MM.1S (cell line): ENCODE results near the gene FAM181B.
A peak's percentile ranks its signal among the peaks of the same experiment; 100 is the strongest.

Experiments
- DNase-seq: peaks from one replicate; pipeline ENCODE4 v3.0.0-alpha.2; 2015
- H2AFZ ChIP-seq: fragments of 300-600 bp; sonication (generic); 2 replicates; pipeline ENCODE4 v1.6.0; 2016; ENCODE audit warnings: antibody characterized with exemption, low read length
- H3F3A ChIP-seq: fragments of 300-600 bp; sonication (generic); 2 replicates; pipeline ENCODE4 v1.6.1; 2016; ENCODE audit warnings: mild to moderate bottlenecking, antibody characterized with exemption, low read length, moderate library complexity, mixed read lengths; ENCODE audit not compliant: insufficient read depth
- H3K27ac ChIP-seq: fragments of 300-600 bp; sonication (generic); 2 replicates; pipeline ENCODE4 v1.5.1; 2016; ENCODE audit warnings: mild to moderate bottlenecking, low read length
- H3K27me3 ChIP-seq: fragments of 300-600 bp; sonication (generic); replicated peaks from 2 replicates; pipeline ENCODE4 v1.6.0; 2016; ENCODE audit warnings: low read length; ENCODE audit not compliant: insufficient read depth
- H3K36me3 ChIP-seq: fragments of 300-600 bp; sonication (generic); replicated peaks from 2 replicates; pipeline ENCODE4 v1.6.1; 2016; ENCODE audit warnings: mild to moderate bottlenecking, low read length, mixed read lengths; ENCODE audit not compliant: insufficient read depth
- H3K4me1 ChIP-seq: fragments of 300-600 bp; sonication (generic); 2 replicates; pipeline ENCODE4 v1.6.1; 2016; ENCODE audit warnings: low read length, mixed read lengths
- H3K4me2 ChIP-seq: fragments of 300-600 bp; sonication (generic); 2 replicates; pipeline ENCODE4 v1.6.0; 2016; ENCODE audit warnings: low read depth, low read length
- H3K4me3 ChIP-seq: fragments of 300-600 bp; sonication (generic); 2 replicates; pipeline ENCODE4 v1.5.1; 2016; ENCODE audit warnings: low read length, mixed read lengths
- H3K79me2 ChIP-seq: fragments of 300-600 bp; sonication (generic); 2 replicates; pipeline ENCODE4 v1.6.1; 2016; ENCODE audit warnings: mixed run types, low read length, mixed read lengths
- H3K9ac ChIP-seq: fragments of 300-600 bp; sonication (generic); 2 replicates; pipeline ENCODE4 v1.6.1; 2016; ENCODE audit warnings: low read length, mixed read lengths
- H3K9me2 ChIP-seq: fragments of 300-600 bp; sonication (generic); replicated peaks from 2 replicates; pipeline ENCODE4 v1.6.1; 2016; ENCODE audit warnings: mild to moderate bottlenecking, low read length, mixed read lengths; ENCODE audit not compliant: insufficient read depth
- H3K9me3 ChIP-seq: fragments of 300-600 bp; sonication (generic); replicated peaks from 2 replicates; pipeline ENCODE4 v1.6.1; 2016; ENCODE audit warnings: mild to moderate bottlenecking, low read length, mixed read lengths; ENCODE audit not compliant: insufficient read depth
- H4K20me1 ChIP-seq: fragments of 300-600 bp; sonication (generic); 2 replicates; pipeline ENCODE4 v1.6.1; 2016; ENCODE audit warnings: mild to moderate bottlenecking, low read length, moderate library complexity, mixed read lengths; ENCODE audit not compliant: insufficient read depth
- EZH2 ChIP-seq: fragments of 300-600 bp; sonication (generic); optimal IDR thresholded peaks from 2 replicates; pipeline ENCODE3; 2017; ENCODE audit warnings: low read depth, mild to moderate bottlenecking, antibody characterized with exemption, low read length, mixed read lengths
- EZH2phosphoT487 ChIP-seq: fragments of 300-600 bp; sonication (generic); IDR thresholded peaks from 2 replicates; pipeline ENCODE4 v1.6.1; 2018; ENCODE audit warnings: antibody characterized with exemption, low read length
- TF ChIP-seq, protein P1 (sequence below): fragments of 300-600 bp; sonication (generic); IDR thresholded peaks from 2 replicates; pipeline ENCODE4 v1.5.1; 2016; ENCODE audit warnings: antibody characterized with exemption, low read length, mixed read lengths

FAM181B gene

DNA sequence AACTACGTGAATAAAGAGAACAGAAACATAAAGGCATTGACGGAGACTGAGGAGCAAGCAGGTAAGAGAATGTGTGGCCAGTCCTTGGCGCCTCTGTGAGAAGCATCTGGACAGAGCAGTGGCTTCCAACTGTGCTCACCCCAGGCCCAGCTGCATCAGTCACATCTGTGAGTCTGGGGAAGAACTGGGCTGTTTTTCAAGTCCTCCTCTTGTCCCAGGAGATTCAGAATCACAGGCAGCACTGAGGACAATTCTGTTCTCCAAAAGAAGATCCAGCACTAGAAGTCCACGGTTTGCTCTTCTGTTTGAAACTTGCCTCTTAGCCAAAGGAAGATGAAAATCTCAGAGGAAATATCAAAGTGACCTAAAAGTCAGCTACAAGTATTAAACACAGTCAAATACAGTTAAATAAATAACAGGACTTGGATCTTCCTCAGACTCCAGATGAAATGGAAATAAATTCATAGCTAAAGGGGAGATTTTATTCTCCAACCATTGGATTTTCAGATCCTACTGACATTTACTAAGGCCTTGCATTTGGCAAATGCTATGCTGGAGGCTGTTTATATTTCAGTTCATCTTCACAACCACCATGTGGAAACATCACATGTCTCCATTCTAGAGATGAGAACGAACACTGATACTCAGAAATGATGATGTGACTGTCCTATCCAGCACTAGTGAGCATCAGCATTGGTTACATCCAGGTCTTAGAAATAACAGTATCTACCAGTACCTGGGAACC, 14.1 kb downstream of the FAM181B start:
- no peak for DNase-seq
- no peaks in the 10 kb centered on the region for H3K36me3 ChIP-seq
- H3K4me2 ChIP-seq = no peak overlapping the region
- TF ChIP-seq, protein P1, sequence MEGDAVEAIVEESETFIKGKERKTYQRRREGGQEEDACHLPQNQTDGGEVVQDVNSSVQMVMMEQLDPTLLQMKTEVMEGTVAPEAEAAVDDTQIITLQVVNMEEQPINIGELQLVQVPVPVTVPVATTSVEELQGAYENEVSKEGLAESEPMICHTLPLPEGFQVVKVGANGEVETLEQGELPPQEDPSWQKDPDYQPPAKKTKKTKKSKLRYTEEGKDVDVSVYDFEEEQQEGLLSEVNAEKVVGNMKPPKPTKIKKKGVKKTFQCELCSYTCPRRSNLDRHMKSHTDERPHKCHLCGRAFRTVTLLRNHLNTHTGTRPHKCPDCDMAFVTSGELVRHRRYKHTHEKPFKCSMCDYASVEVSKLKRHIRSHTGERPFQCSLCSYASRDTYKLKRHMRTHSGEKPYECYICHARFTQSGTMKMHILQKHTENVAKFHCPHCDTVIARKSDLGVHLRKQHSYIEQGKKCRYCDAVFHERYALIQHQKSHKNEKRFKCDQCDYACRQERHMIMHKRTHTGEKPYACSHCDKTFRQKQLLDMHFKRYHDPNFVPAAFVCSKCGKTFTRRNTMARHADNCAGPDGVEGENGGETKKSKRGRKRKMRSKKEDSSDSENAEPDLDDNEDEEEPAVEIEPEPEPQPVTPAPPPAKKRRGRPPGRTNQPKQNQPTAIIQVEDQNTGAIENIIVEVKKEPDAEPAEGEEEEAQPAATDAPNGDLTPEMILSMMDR = no peak
- no peak for TF ChIP-seq EZH2
- TF ChIP-seq EZH2phosphoT487 = no peak
- H3F3A ChIP-seq = no peaks in the 10 kb centered on the region
- H3K9ac ChIP-seq = no peak overlapping the region
- H2AFZ ChIP-seq = no peak overlapping the region
- 0 out of 2 replicates have a peak, but pooled peaks cover 3% of the 10 kb centered on the region for H3K4me1 ChIP-seq
- H3K27ac ChIP-seq = no peak overlapping the region
- no peak overlapping the region for H3K4me3 ChIP-seq
- H3K79me2 ChIP-seq = no peaks in the 10 kb centered on the region
- no peaks in the 10 kb centered on the region for H4K20me1 ChIP-seq
- no peaks in the 10 kb centered on the region for H3K9me2 ChIP-seq
- H3K27me3 ChIP-seq = no peaks in the 10 kb centered on the region
- no peaks in the 10 kb centered on the region for H3K9me3 ChIP-seq

DNA sequence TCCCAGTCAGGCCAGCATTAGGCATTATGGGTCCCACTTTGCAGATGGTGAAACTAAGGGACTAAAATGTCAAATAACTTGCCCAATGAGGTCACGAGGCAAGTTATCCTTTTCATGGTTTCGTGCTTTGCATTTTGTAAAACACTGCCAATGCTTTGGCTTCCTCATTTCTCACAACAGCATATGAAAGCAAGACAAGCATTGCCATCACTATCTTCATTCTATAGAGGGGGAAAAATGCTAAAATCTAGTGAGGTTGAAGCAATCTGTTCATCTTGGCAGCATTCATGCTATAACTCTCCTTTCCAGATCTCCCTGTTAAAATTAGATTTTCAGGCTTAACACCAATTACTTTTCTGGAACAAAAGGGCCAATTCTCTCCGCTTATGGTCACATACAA, 14.8 kb downstream of the FAM181B start:
- DNase-seq = no peak
- Histone ChIP-seq H3K4me1 (0 out of 2 replicates have a peak, but pooled peaks cover 3% of the 10 kb centered on the region), H2AFZ (no peak overlapping the region)

DNA sequence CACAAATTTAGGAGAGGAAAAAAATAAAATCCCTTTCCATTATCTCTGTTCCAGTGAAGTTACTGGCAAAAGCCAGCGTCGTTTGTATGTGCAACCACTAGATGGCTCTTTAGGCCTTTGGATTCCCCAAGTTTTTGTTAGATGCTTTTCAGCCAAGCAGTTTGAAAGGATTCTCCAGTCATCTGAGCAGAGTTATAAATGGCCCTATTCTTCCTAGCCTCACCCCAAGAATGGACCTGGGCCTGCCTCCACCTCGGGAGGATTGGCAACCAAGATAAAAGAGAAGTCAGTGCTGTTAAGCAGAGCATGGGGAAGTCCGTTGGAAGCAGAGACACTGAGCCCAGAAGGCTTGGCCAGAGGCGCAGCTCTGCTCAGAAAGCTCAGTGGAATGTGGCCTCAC, 15.4 kb downstream of the FAM181B start:
- DNase-seq = peak; percentile 61
- no peaks in the 10 kb centered on the region for H3K79me2 ChIP-seq

More for the DNA sequence above, 14.8 kb downstream of the FAM181B start:
- no peaks in the 10 kb centered on the region for H3K9me3 ChIP-seq
- H3K4me3 ChIP-seq = no peak overlapping the region
- H3K79me2 ChIP-seq = no peaks in the 10 kb centered on the region
- no peak overlapping the region for H3K27ac ChIP-seq
- H3K27me3 ChIP-seq = no peaks in the 10 kb centered on the region
- no peak overlapping the region for H3K9ac ChIP-seq
- H3F3A ChIP-seq = no peaks in the 10 kb centered on the region
- no peak overlapping the region for H3K4me2 ChIP-seq
- H3K36me3 ChIP-seq = no peaks in the 10 kb centered on the region
- no peaks in the 10 kb centered on the region for H3K9me2 ChIP-seq
- no peaks in the 10 kb centered on the region for H4K20me1 ChIP-seq
- no peak for TF ChIP-seq EZH2phosphoT487

More for the DNA sequence above, 15.4 kb downstream of the FAM181B start:
- no peaks in the 10 kb centered on the region for H3F3A ChIP-seq
- H3K4me2 ChIP-seq = no peak overlapping the region
- H3K27me3 ChIP-seq = no peaks in the 10 kb centered on the region
- H3K4me3 ChIP-seq = no peak overlapping the region
- H3K9me2 ChIP-seq = no peaks in the 10 kb centered on the region
- H3K4me1 ChIP-seq = 0 out of 2 replicates have a peak, but pooled peaks cover 3% of the 10 kb centered on the region
- TF ChIP-seq, protein P1 = peak; percentile 82
- TF ChIP-seq EZH2 = no peak
- H4K20me1 ChIP-seq = no peaks in the 10 kb centered on the region
- no peaks in the 10 kb centered on the region for H3K36me3 ChIP-seq
- H3K9ac ChIP-seq = no peak overlapping the region
- H2AFZ ChIP-seq = no peak overlapping the region
- H3K9me3 ChIP-seq = no peaks in the 10 kb centered on the region
- H3K27ac ChIP-seq = no peak overlapping the region
